ENCODE measurements around the gene NOS3.

The NOS3 gene

DNA sequence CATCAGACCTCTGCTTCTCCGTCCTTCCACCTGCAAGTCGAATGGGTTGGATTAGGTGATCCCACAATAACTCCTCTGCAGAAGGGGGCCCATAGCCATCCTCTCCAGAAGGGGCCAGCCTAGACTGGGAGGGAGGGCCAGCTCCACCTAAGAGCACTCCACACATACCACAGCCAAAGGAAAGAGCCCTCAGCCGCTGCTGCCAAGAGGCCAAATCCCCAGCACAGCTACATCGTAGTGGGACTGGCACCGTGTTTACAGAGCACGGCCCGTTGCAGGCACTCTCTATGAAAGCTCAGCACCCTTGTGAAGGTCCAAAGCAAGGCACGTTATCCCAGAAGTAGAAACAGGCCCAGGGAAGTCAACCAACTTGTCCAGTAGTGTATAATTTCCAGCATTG is 18.1 kb upstream of the NOS3 start:
- no peak overlapping the region for H3K27ac ChIP-seq (ENCODE audit: low read depth, low read length)
- no peaks in the 10 kb centered on the region for H3K36me3 ChIP-seq (ENCODE audit: control insufficient read depth in 5 of 5, insufficient read depth in 5 of 5, low read length in 5 of 5)

GRCh38 chr7:150973571-150974451 is 17.0 kb upstream of the NOS3 start:
- Histone ChIP-seq H3K36me3 (ENCODE audit: control insufficient read depth in 5 of 5, insufficient read depth in 5 of 5, low read length in 5 of 5) (no peaks in the 10 kb centered on the region), H3K9me3 (ENCODE audit: control insufficient read depth in 5 of 5, low read length in 5 of 5) (peaks cover 0 to 2% (median 0%) of the 10 kb centered on the region in 5 donors), H3K9ac (ENCODE audit: low read length in 5 of 5) (no peak overlapping the region), H3K4me3 (ENCODE audit: low read depth in 1 of 5, low read length in 5 of 5) (no peak overlapping the region), H3K4me1 (ENCODE audit: control insufficient read depth in 5 of 5, insufficient read depth in 5 of 5, low read length in 5 of 5) (peaks cover 0 to 24% (median 13%) of the 10 kb centered on the region in 5 donors), H3K27ac (ENCODE audit: low read depth, low read length) (no peak overlapping the region), H3K27me3 (ENCODE audit: control insufficient read depth in 5 of 5, insufficient read depth in 4 of 5, low read length in 5 of 5) (peaks cover 58 to 74% (median 73%) of the 10 kb centered on the region in 5 donors)

More for the DNA sequence above, 18.1 kb upstream of the NOS3 start:
- Histone ChIP-seq H3K9ac (ENCODE audit: low read length in 5 of 5) (no peak overlapping the region), H3K9me3 (ENCODE audit: control insufficient read depth in 5 of 5, low read length in 5 of 5) (peaks cover 0 to 2% (median 0%) of the 10 kb centered on the region in 5 donors), H3K4me3 (ENCODE audit: low read depth in 1 of 5, low read length in 5 of 5) (no peak overlapping the region), H3K4me1 (ENCODE audit: control insufficient read depth in 5 of 5, insufficient read depth in 5 of 5, low read length in 5 of 5) (peaks cover 0 to 19% (median 8%) of the 10 kb centered on the region in 5 donors), H3K27me3 (ENCODE audit: control insufficient read depth in 5 of 5, insufficient read depth in 4 of 5, low read length in 5 of 5) (peaks cover 54 to 74% (median 71%) of the 10 kb centered on the region in 5 donors)

- Histone ChIP-seq H3K27me3 (ENCODE audit: control insufficient read depth in 5 of 5, insufficient read depth in 4 of 5, low read length in 5 of 5) (peaks cover 60 to 75% (median 71%) of the 10 kb centered on the region in 5 donors), H3K9me3 (ENCODE audit: control insufficient read depth in 5 of 5, low read length in 5 of 5) (peaks cover 0 to 2% (median 0%) of the 10 kb centered on the region in 5 donors), H3K9ac (ENCODE audit: low read length in 5 of 5) (no peak overlapping the region), H3K4me1 (ENCODE audit: control insufficient read depth in 5 of 5, insufficient read depth in 5 of 5, low read length in 5 of 5) (peaks cover 0 to 30% (median 14%) of the 10 kb centered on the region in 5 donors), H3K27ac (ENCODE audit: low read depth, low read length) (no peak overlapping the region), H3K4me3 (ENCODE audit: low read depth in 1 of 5, low read length in 5 of 5) (peak overlapping the region in 4 of 5 donors; percentile 43 to 63 (median 54)), H3K36me3 (ENCODE audit: control insufficient read depth in 5 of 5, insufficient read depth in 5 of 5, low read length in 5 of 5) (no peaks in the 10 kb centered on the region)
Observed at GRCh38 chr7:150974468-150975391, 16.1 kb upstream of the NOS3 start.

- peaks cover 0 to 2% (median 0%) of the 10 kb centered on the region in 5 donors for H3K9me3 ChIP-seq (ENCODE audit: control insufficient read depth in 5 of 5, low read length in 5 of 5)
- H3K36me3 ChIP-seq (ENCODE audit: control insufficient read depth in 5 of 5, insufficient read depth in 5 of 5, low read length in 5 of 5) = no peaks in the 10 kb centered on the region
- H3K27ac ChIP-seq (ENCODE audit: low read depth, low read length) = no peak overlapping the region
- H3K4me3 ChIP-seq (ENCODE audit: low read depth in 1 of 5, low read length in 5 of 5) = no peak overlapping the region
- H3K4me1 ChIP-seq (ENCODE audit: control insufficient read depth in 5 of 5, insufficient read depth in 5 of 5, low read length in 5 of 5) = peaks cover 0 to 30% (median 14%) of the 10 kb centered on the region in 5 donors
- H3K9ac ChIP-seq (ENCODE audit: low read length in 5 of 5) = no peak overlapping the region
- peaks cover 58 to 81% (median 77%) of the 10 kb centered on the region in 5 donors for H3K27me3 ChIP-seq (ENCODE audit: control insufficient read depth in 5 of 5, insufficient read depth in 4 of 5, low read length in 5 of 5)
Observed at GRCh38 chr7:150975536-150976319, 15.1 kb upstream of the NOS3 start.

DNA sequence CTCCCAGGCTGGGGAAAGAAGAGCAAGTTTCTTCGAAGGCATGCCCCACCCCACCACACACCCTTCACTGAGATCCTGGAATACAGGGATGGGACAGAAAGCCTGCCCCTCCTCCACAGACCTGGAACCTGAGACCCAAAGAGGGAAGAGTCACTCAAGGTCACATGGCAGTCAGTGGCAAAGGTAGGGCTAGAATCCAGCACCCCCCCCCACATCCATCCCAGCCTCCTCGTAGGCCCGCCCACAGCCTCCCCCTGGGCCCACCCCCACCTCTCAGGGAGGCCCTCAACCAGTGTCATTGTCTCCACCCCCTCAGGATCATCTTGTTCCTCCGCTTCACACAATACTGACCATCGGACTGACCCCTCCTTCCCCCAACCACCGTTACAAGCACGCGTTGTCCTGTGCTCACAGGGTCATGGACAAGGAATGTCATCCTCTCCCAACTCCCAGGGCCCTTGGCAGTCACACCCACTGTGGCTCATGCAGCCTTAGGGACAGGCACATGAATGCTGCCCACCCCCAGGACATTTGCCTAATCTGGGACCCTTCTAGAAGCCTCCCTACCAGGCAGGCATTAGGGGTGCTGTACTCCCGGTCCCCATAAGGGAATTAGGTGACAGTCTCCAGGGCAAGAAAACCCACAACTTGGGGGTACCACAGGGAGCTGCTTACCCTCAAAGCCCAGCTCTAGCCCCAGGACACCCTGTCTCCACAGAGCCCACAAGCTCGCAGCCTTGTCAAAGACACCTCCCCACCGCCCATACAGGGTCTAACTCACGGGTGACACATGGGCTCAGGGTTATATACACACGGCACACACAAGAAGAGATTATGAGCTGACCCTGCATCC is 14.1 kb upstream of the NOS3 start:
- Histone ChIP-seq H3K27ac (ENCODE audit: low read depth, low read length) (no peak overlapping the region), H3K9ac (ENCODE audit: low read length in 5 of 5) (no peak overlapping the region), H3K4me1 (ENCODE audit: control insufficient read depth in 5 of 5, insufficient read depth in 5 of 5, low read length in 5 of 5) (peaks cover 0 to 30% (median 14%) of the 10 kb centered on the region in 5 donors), H3K36me3 (ENCODE audit: control insufficient read depth in 5 of 5, insufficient read depth in 5 of 5, low read length in 5 of 5) (no peaks in the 10 kb centered on the region), H3K4me3 (ENCODE audit: low read depth in 1 of 5, low read length in 5 of 5) (no peak overlapping the region), H3K27me3 (ENCODE audit: control insufficient read depth in 5 of 5, insufficient read depth in 4 of 5, low read length in 5 of 5) (peaks cover 55 to 82% (median 75%) of the 10 kb centered on the region in 5 donors), H3K9me3 (ENCODE audit: control insufficient read depth in 5 of 5, low read length in 5 of 5) (peaks cover 0 to 2% (median 0%) of the 10 kb centered on the region in 5 donors)

- H3K27me3 ChIP-seq (ENCODE audit: control insufficient read depth in 5 of 5, insufficient read depth in 4 of 5, low read length in 5 of 5) = peaks cover 55 to 74% (median 68%) of the 10 kb centered on the region in 5 donors
- peaks cover 0 to 2% (median 0%) of the 10 kb centered on the region in 5 donors for H3K9me3 ChIP-seq (ENCODE audit: control insufficient read depth in 5 of 5, low read length in 5 of 5)
- H3K4me3 ChIP-seq (ENCODE audit: low read depth in 1 of 5, low read length in 5 of 5) = no peak overlapping the region
- H3K4me1 ChIP-seq (ENCODE audit: control insufficient read depth in 5 of 5, insufficient read depth in 5 of 5, low read length in 5 of 5) = peaks cover 0 to 33% (median 15%) of the 10 kb centered on the region in 5 donors
- no peak overlapping the region for H3K27ac ChIP-seq (ENCODE audit: low read depth, low read length)
- no peaks in the 10 kb centered on the region for H3K36me3 ChIP-seq (ENCODE audit: control insufficient read depth in 5 of 5, insufficient read depth in 5 of 5, low read length in 5 of 5)
- H3K9ac ChIP-seq (ENCODE audit: low read length in 5 of 5) = no peak overlapping the region
Observed at GRCh38 chr7:150977382-150978125, 13.3 kb upstream of the NOS3 start.

- H3K27ac ChIP-seq (ENCODE audit: low read depth, low read length) = no peak within 1 kb of the TSS
- H3K36me3 ChIP-seq (ENCODE audit: control insufficient read depth in 5 of 5, insufficient read depth in 5 of 5, low read length in 5 of 5) = no peaks in the 10 kb centered on the region
- H3K9ac ChIP-seq (ENCODE audit: low read length in 5 of 5) = no peak within 1 kb of the TSS
- peaks cover 0 to 2% (median 0%) of the 10 kb centered on the region in 5 donors for H3K9me3 ChIP-seq (ENCODE audit: control insufficient read depth in 5 of 5, low read length in 5 of 5)
- peaks cover 54 to 72% (median 65%) of the 10 kb centered on the region in 5 donors for H3K27me3 ChIP-seq (ENCODE audit: control insufficient read depth in 5 of 5, insufficient read depth in 4 of 5, low read length in 5 of 5)
- H3K4me3 ChIP-seq (ENCODE audit: low read depth in 1 of 5, low read length in 5 of 5) = peak within 1 kb of the TSS in 4 of 5 donors; percentile 5 to 50 (median 16)
- H3K4me1 ChIP-seq (ENCODE audit: control insufficient read depth in 5 of 5, insufficient read depth in 5 of 5, low read length in 5 of 5) = peaks cover 0 to 37% (median 16%) of the 10 kb centered on the region in 5 donors
Observed at GRCh38 chr7:150978126-150978789, 12.6 kb upstream of the NOS3 start, which contains the start of gene KCNH2. TSS of gene KCNH2 (minus strand) at chr7:150978321. CDS start at chr7:150977913, 408 bp downstream.
